RKO (cell line): ENCODE results near the gene MAP3K7.

Experiments
- DNase-seq: peaks from one replicate; pipeline ENCODE4 v3.0.0-alpha.2; 2016; ENCODE audit warnings: low spot score

Gene MAP3K7

GRCh38 chr6:90484385-90484784 is 102.5 kb downstream of the MAP3K7 start:
- no peak for DNase-seq

GRCh38 chr6:90483956-90484355 is 102.9 kb downstream of the MAP3K7 start:
- no peak for DNase-seq

GRCh38 chr6:90483116-90483839 is 103.6 kb downstream of the MAP3K7 start:
- peak; percentile 17 for DNase-seq

- no peak for DNase-seq
These were observed 106.2 kb downstream of the MAP3K7 start for GRCh38 chr6:90480666-90481065.

DNA sequence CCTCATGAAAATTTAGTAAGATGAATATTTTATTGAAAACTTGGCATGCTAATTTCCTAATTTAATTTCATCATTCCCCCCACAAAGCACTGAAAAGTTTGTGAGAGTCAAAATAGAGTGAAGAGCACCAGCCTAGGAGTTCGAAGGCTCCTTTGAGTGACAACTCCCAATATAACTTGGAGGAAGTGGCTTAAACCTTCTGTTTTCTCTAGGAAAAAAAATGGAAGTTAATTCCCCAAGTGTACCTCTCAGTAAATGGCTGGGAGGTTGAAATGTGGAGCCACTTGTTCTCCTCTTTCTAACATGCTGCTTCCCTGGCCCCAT is 107.3 kb downstream of the MAP3K7 start:
- no peak for DNase-seq

- DNase-seq: peak; percentile 93
These were observed 107.9 kb downstream of the MAP3K7 start for GRCh38 chr6:90478789-90479602.

DNA sequence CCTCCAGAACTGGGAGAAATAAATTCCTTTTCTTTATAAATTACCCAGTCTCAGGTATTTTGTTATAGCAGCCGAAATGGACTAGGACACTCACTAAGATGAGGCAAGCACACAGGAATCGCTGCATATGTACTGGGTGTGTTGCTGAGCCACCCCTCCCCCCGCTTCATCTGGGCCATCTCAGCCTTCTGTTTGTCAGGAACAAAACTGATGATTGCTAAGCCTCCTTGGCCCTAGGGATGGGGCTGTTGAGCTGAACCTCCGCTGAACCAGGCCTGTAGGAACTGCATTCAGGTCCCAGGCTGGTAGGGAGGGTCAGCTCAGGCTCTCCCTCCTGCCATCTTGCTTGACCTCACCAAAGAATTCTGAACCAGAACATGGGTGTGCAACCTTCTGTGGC is 108.6 kb downstream of the MAP3K7 start:
- DNase-seq: no peak

DNA sequence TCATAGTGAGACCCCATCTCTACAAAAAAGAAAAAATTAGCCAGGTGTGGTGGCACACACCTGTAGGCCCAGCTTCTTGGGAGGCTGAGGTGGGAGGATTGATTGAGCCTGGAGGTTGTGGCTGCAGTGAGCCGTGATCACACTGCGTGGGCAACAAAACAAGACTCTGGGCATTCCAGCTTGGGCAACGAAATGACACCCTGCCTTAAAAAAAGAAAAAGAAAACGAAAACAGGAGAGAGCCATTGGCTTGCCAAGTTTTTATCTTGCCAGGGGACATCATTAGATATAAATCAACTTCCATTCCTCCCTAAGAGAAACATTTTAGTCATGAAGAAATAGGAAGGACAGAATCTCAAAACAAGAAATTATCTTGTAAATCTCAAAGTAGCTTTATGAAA is 109.5 kb downstream of the MAP3K7 start:
- no peak for DNase-seq

- no peak for DNase-seq
These were observed 114.2 kb downstream of the MAP3K7 start for GRCh38 chr6:90472716-90473115.

DNA sequence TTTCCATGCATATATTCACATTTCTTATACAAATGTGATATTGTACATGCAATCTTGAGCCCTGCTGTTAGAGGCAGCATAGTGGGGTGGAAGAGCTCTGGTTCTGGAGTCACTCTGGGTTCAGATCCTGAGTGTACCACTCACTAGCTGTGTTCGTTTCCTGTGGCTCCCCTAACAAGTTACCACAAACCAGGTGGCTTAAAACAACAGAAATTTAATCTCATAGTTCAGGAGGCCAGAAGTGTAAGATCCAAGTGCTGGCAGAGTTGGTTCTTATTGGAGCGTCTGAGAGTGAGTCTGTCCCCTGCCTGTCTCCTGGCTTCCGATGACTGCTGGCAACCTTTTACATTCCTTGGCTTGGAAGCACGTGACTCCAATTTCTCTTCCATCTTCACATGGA is 115.6 kb downstream of the MAP3K7 start:
- DNase-seq: no peak

DNA sequence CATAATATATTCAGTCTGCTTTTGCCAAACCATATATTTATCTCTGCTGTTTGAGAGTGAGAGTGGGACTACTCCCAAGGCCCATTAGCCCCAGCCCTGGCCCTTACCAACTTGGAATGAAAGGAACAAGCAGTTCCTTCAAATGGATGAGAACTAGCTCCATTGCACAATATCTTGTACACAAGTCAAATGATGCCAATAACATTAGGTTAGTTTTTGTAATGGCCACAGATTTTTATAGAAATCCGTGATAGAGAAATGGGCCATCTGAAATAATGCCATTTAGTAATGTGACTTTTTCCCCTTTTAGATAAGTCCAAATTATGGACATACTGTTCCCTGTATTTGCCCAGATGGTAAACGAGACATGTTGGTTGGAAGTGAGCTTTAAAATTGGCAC is 117.0 kb downstream of the MAP3K7 start:
- no peak for DNase-seq

- no peak for DNase-seq
These were observed 118.0 kb downstream of the MAP3K7 start for GRCh38 chr6:90468859-90469258.

DNA sequence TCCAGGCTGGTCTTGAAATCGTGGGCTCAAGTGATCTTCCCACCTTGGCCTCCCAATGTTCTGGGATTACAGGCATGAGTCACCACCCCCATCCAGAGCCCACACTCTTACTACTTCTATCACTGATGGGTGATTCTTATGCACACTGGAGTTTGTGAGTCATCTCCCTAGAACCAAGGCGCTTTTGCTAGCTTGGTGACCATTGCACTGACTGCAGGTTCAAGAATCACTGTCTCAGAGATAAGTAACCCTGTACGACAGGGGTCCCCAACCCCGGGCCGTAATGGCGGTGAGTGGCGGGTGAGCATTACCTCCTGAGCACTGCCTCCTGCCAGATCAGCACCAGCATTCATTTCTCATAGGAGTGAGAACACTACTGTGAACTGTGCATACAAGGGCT is 118.8 kb downstream of the MAP3K7 start:
- peak; percentile 60 for DNase-seq

DNA sequence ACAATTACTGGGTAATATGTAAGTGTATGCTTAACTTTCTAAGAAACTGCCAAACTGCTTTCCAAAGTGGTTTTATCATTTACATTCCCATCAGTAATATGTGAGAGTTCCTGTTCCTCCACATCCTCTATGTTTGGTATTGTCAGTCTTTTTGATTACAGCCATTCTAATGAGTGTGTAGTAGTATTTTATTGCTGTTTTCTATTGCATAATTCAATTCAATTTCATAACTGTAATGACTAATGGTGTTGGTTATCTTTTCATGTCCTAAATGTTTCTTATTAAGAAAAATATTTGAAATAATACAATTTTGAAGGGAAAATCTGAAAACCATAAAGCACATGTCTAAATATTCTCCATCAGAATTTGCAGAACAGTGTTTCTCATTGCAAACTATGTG is 119.3 kb downstream of the MAP3K7 start:
- no peak for DNase-seq

DNA sequence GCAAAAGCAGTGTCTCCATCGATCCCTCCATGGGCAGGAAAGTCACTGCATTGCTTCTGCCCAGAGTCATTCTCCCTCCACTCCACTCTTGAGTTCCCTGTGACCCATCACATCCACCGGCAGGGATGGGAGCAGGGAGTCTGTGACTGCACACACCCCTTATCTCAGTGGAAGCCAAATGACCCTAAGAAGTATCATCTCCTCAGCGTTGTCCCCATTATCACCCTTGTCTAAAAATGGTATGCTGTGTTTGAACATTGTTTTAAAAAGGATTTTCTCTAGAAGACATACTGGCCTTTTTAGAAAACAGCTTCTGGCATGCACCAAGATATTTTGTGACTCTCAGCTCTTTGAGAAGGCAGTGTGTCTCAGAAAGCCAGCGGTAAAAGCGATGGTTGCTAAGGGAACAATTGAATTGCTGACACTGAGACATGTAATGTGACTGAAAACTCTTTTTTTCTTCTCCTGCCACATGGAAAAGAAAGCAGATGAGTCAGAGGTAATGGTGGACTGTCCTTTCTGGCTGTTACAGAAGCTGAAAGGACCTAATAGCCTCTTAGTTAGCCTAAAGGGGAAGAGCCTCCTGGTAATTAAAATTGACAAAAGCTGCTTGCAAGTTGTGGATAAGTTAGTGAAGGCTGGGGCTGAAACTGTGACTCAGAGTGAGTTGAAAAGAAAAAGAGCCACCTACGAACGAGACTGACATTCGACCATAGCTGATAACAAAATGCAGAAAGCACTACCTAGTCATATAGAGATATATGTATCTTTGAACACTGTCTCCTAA is 120.5 kb downstream of the MAP3K7 start:
- no peak for DNase-seq

DNA sequence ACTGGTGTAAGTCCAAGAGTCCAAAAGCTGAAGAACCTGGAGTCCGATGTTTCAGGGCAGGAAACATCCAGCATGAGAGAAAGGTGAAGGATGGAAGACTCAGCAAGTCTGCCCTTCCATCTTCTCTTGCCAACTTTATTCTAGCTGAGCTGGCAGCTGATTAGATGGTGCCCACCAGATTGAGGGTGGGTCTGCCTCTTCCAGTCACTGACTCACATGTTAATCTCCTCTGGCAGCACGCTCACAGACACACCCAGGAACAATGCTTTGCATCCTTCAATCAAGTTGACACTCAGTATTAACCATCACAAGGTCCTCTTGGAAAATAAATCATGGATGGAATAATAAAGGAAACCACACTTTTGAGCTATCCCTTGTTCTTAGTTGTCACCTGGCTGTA is 121.2 kb downstream of the MAP3K7 start:
- DNase-seq: no peak

- DNase-seq: no peak
These were observed 122.4 kb downstream of the MAP3K7 start for GRCh38 chr6:90464507-90464906.

DNA sequence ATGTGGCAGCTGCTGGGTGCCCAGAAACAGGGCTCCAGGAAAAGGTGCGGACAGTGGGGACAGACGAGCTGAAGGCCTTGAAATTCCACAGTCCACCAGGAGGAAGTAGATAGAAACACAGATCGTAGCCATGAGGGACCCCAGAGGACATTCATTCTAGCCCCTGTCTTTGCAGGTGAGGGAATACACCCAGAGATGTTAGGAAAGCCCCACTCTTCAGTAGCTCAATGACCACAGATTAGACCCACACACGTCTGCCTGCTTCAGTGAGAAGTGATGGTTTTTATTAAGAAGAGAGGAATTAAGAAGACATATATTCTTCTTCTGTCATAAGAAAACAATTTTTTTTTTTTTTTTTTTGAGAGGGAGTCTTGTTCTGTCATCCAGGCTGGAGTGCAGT is 123.0 kb downstream of the MAP3K7 start:
- no peak for DNase-seq
